GM12873 (cell line): ENCODE data around the gene SPEM3.

Experiments
- TF ChIP-seq, protein P1 (sequence below): IDR thresholded peaks from 2 replicates; pipeline ENCODE4 v1.5.1; 2012; ENCODE audit warnings: low read depth, mild to moderate bottlenecking, moderate library complexity, low read length, control low read depth; ENCODE audit not compliant: insufficient read depth; ENCODE audit errors: missing control alignments

Gene SPEM3

DNA sequence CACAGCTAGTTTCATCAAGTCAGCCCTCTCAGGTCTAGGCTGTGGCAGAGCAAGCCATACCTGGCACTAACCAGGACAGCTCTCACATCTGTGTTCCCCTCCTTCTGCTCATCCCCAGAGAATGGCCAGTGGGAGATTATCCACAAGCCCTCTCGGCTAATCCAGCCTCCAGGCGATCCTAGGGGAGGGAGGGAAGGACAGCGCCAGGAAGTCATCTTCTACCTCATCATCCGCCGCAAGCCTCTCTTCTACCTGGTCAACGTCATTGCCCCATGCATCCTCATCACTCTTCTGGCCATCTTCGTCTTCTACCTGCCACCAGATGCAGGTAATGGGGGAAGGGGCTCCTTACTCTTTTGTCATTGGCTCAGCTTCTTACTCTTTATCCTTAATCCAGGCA lies 19.8 kb downstream of the SPEM3 start:
- TF ChIP-seq, protein P1, sequence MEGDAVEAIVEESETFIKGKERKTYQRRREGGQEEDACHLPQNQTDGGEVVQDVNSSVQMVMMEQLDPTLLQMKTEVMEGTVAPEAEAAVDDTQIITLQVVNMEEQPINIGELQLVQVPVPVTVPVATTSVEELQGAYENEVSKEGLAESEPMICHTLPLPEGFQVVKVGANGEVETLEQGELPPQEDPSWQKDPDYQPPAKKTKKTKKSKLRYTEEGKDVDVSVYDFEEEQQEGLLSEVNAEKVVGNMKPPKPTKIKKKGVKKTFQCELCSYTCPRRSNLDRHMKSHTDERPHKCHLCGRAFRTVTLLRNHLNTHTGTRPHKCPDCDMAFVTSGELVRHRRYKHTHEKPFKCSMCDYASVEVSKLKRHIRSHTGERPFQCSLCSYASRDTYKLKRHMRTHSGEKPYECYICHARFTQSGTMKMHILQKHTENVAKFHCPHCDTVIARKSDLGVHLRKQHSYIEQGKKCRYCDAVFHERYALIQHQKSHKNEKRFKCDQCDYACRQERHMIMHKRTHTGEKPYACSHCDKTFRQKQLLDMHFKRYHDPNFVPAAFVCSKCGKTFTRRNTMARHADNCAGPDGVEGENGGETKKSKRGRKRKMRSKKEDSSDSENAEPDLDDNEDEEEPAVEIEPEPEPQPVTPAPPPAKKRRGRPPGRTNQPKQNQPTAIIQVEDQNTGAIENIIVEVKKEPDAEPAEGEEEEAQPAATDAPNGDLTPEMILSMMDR, result no peak

DNA sequence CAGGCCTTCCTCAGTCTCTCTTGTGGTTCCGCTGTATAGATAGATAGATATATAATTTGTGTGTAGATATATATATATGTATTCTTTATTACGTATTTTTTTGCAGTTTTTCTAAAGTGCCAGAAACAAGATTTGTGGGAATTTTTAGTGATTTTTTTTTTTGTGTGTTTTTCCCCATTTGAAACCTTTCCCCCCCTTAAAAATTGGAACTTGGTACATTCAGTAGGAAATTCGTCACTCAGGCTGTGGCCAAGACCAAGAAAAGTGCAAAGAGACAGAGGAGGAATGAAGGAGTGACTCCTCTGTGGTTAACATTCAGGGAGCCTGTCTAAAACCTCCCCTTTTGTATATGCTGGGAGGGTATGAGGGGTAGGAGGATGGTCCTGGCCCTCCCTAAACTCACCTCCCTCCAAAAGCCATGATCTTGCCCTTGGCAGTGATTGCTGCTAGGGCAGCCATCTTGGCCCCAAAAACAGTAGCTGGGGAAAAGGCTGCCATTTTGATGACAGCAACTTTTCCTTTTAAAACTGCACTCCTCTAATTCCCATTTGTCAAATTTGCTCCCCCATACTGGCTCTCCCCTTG lies 31.4 kb downstream of the SPEM3 start:
- TF ChIP-seq, protein P1, result no peak

DNA sequence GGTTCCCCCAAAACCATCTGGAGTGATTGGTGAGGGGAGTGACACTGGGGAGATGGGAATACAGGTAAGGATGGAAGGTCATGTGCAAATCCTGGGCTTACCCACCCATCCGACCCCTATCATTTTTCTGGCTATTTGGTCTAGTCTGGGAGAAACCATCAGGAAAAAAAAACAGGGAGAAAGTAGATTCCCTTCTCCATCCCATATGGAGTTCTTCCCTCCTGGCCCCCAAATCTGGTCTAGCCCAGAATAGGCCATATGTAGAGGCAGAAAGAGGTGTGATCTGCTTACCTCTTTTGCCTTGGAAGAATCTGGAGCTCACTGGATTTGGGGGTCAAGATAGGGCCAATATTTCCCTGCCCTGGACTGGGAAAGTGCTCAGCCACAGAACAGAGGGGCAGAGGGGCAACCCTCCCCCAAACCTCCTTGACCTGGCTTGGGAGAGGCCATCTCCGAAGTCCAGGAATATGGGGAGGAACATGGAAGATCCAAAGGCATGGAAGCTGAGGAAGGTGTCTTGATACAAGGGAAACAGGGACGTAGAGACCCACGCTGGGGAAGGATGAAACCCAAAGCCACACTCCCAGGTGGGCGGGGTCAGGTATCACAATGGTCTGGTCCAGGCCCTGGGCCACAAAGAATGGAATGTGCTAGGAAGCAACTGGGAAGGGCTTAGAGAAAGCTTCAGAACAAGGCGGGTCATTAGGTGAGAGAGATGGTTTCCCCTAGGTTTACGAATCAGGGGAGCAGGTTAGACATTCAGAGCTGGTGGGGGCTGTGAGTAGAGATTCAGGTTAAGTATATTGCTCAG lies 32.4 kb downstream of the SPEM3 start:
- TF ChIP-seq, protein P1, result no peak

DNA sequence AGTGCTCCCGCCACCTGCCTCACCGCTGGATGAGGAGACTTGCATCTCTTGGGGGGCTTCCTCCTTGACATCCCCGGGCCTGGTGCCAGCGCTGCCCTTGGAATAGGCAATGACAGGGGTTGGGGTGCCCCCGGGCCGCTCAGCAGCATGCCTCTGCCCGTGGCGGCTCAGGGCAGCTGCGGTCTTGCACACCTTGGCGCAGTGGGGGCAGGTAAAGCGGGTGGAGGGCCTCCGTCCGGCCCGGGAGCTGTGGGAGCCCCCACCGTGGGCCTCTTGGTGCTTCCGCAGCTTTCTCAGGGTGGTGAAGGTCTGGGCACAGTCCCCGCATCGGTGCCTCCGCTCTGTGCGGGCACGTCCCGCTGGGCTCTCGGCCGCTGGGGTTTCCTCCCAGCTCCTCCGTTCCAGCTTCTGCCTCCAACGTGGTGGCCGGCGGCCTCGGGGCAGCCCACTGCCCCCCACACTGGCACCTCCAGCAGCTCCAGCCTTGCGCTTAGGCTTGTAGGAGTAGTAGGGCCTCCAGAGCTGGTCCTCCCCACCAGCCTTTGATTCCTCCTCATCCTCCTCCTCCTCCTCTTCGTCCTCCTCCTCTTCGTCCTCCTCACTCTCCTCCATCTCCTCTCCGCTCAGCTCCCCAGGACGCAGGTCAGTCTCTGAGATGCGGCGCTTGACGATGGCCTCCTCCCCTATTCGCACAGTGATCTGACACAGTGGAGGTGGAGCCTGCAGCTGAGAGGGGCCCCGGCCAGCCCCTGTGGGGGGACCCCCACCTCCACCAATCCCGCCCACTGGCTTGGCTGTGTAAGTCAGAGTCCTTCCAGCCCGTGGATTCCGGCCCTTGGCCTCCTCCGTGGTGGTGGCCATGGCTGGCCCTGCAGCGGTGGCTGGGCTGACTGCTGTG lies 34.1 kb downstream of the SPEM3 start:
- TF ChIP-seq, protein P1, result no peak

DNA sequence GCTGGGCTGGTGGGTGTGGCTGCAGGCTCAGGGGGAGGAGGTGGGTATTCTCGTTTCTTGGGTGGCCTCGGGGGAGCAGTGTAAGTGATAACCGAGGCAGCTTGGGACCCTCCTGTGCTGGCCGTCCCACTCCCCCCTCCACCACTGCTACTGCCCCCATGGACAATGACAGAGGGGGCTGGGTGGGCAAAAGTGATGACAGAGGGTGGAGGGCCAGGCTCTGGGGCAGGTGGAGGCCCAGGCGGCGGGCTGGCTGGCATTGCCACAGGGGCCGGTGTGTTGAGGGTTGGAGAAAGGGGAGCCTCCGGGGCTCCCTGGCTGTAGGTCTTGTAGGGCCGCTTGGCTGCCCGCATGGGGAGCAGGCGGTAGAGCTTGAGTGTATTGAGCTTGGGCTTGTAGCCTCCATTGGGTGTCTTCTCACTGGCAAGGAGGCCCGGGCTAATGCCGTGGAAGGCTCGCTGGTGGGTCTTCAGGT lies 34.8 kb downstream of the SPEM3 start:
- TF ChIP-seq, protein P1, result no peak

DNA sequence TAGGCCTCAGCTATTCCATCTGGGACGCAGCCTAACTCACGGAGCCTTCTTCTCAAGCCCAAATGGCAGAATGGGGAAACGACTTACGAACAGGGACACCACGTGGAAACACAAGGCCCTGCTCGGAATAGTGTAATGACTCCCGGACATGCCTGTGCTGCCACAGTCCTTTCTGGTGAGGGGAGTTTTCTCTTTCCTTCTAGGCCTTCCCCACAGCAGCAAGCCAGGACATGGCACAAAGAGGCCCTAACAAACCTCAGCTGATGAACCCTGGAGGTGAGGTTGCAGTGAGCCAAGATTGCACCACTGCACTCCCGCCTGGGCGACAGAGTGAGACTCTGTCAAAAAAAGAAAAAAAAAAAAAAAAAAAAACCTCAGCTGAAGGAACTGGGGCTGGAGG lies 35.4 kb downstream of the SPEM3 start:
- TF ChIP-seq, protein P1, result no peak
